GM12878 (cell line): ENCODE results near the gene MAP3K7CL. TPM values are rescaled to one million over a fixed set of nuclear protein-coding genes. Genes with fewer than 3 reads are reported as not detected.

Source experiments
- CTCF ChIP-seq, 3 experiments: IDR thresholded peaks in 2 of 3; conservative IDR thresholded peaks in 1 of 3; 2 replicates each; pipeline ENCODE4 v1.5.1; 2011; ENCODE audit warnings: low read depth in 3 of 3, low read length in 3 of 3, mild to moderate bottlenecking in 3 of 3, control low read depth in 2 of 3, moderate library complexity in 2 of 3, inconsistent platforms in 1 of 3, mixed read lengths in 1 of 3; ENCODE audit not compliant: control insufficient read depth in 2 of 3, insufficient read depth in 1 of 3; ENCODE audit errors: extremely low read depth in 1 of 3
- ETV6 ChIP-seq, 2 experiments: fragments of 450-650 bp in 1 of 2; IDR thresholded peaks in 1 of 2; conservative IDR thresholded peaks in 1 of 2; 2 replicates each; pipeline ENCODE4 v1.6.1; 2014; ENCODE audit warnings: antibody characterized with exemption in 1 of 2, borderline replicate concordance in 1 of 2, low read depth in 1 of 2, mild to moderate bottlenecking in 1 of 2, moderate library complexity in 1 of 2
- HSF1 ChIP-seq: fragments of 150-350 bp; IDR thresholded peaks from 2 replicates; pipeline ENCODE4 v1.6.1; 2014; ENCODE audit warnings: mild to moderate bottlenecking, low read depth, low read length
- IRF5 ChIP-seq: fragments of 450-650 bp; IDR thresholded peaks from 2 replicates; pipeline ENCODE4 v1.6.1; 2017; ENCODE audit warnings: borderline replicate concordance
- JUNB ChIP-seq: IDR thresholded peaks from 2 replicates; pipeline ENCODE4 v1.6.1; 2016; ENCODE audit warnings: antibody characterized with exemption, mild to moderate bottlenecking
- JUND ChIP-seq: IDR thresholded peaks from 2 replicates; pipeline ENCODE4 v1.6.1; 2012; ENCODE audit warnings: low read depth, mild to moderate bottlenecking, low read length, improper control_type of control experiment, moderate library complexity
- MYC ChIP-seq: IDR thresholded peaks from 2 replicates; pipeline ENCODE4 v1.6.1; 2011; ENCODE audit warnings: mild to moderate bottlenecking, low read length, moderate library complexity, inconsistent platforms; ENCODE audit not compliant: insufficient read depth, insufficient replicate concordance, insufficient read length, severe bottlenecking
- NFIC ChIP-seq: IDR thresholded peaks from 2 replicates; pipeline ENCODE4 v1.6.1; 2012; ENCODE audit warnings: low read depth, mild to moderate bottlenecking, inconsistent platforms, low read length, moderate library complexity
- NFYA ChIP-seq: IDR thresholded peaks from 2 replicates; pipeline ENCODE4 v1.6.1; 2011; ENCODE audit warnings: low read depth, mild to moderate bottlenecking, low read length, improper control_type of control experiment, borderline replicate concordance
- PBX3 ChIP-seq: IDR thresholded peaks from 2 replicates; pipeline ENCODE4 v1.6.1; 2011; ENCODE audit warnings: mild to moderate bottlenecking, low read depth, low read length, moderate library complexity; ENCODE audit not compliant: insufficient replicate concordance
- PML ChIP-seq: IDR thresholded peaks from 2 replicates; pipeline ENCODE4 v1.6.1; 2012; ENCODE audit warnings: low read length, inconsistent platforms
- POU2F2 ChIP-seq: IDR thresholded peaks from 3 replicates; pipeline ENCODE4 v1.6.1; 2011; ENCODE audit warnings: low read depth, mild to moderate bottlenecking, low read length, borderline replicate concordance
- RELA ChIP-seq: fragments of 450-650 bp; IDR thresholded peaks from 2 replicates; pipeline ENCODE4 v1.8.0; 2014; ENCODE audit warnings: borderline replicate concordance; ENCODE audit not compliant: partially characterized antibody
- SREBF2 ChIP-seq: IDR thresholded peaks from 2 replicates; pipeline ENCODE4 v1.6.1; 2012; ENCODE audit warnings: mild to moderate bottlenecking, low read length
- SRF ChIP-seq, 2 experiments: IDR thresholded peaks; 2 replicates each; pipeline ENCODE4 v1.6.1; 2011; ENCODE audit warnings: low read depth in 2 of 2, low read length in 2 of 2, mild to moderate bottlenecking in 1 of 2, moderate library complexity in 1 of 2
- TARDBP ChIP-seq: IDR thresholded peaks from 2 replicates; pipeline ENCODE4 v1.6.1; 2016; ENCODE audit warnings: borderline replicate concordance
- ZBTB11 ChIP-seq: fragments of 450-650 bp; formaldehyde crosslinking; IDR thresholded peaks from 2 replicates; pipeline ENCODE4 v1.5.0; 2022; ENCODE audit warnings: mild to moderate bottlenecking, missing genetic modification characterization
- ZBTB33 ChIP-seq: fragments of 450-650 bp; IDR thresholded peaks from 2 replicates; pipeline ENCODE4 v1.6.1; 2017; ENCODE audit warnings: mild to moderate bottlenecking
- polyA plus RNA-seq, 11 experiments: library from polyadenylated mRNA; depleted of rRNA in 4 of 11; unstranded in 6 of 11; stranded (reverse) in 5 of 11; fragments of >200 nt; fragmentation: Nextera tagmentation in 4 of 11; fragmentation: Illumina TruSeq in 1 of 11; extraction: Ambion mirVana in 4 of 11; extraction: Trizol in 1 of 11; gene quantifications; 1 replicate in 1 of 11; 2 replicates in 10 of 11; pipeline versions ENCODE4 v1.2.1 to v1.2.3, GENCODE V29; 2011 to 2016; ENCODE audit warnings: inconsistent platforms in 2 of 11, missing spikeins in 2 of 11, low read depth in 1 of 11
- total RNA-seq, 4 experiments: library from RNA; depleted of rRNA in 3 of 4; stranded (reverse); fragments of >200 nt in 3 of 4; fragmentation: Illumina TruSeq in 1 of 4; extraction: Trizol in 1 of 4; gene quantifications; 2 replicates each; pipeline versions ENCODE4 v1.2.1 to v1.2.3, GENCODE V29; 2013 to 2021

The MAP3K7CL gene
- total and polyA plus RNA-seq, 10 of the 15 experiments (the other 5 are each of a cell fraction or from before 2014, with no cell fraction given), result 3.2 to 19.7 (median 6.6) TPM

- TF ChIP-seq ZBTB33 (no peak), RELA (no peak), ETV6 (conservative IDR thresholded peaks at IDR 0.05 in 1 of 2, IDR thresholded peaks at IDR 0.05 in 1 of 2; ENCODE audit: borderline replicate concordance in 1 of 2, low read depth in 1 of 2) (peak in 1 of 2 experiments; percentile 100; a peak in 2 of 4 replicates), SRF (IDR thresholded peaks at IDR 0.05; ENCODE audit: low read depth in 2 of 2, low read length in 2 of 2) (0 out of 4 replicates have a peak, but pooled peaks of 1 of the 2 experiments have one; percentile 22), HSF1 (no peak), PBX3 (no peak), NFYA (no peak), TARDBP (no peak), POU2F2 (no peak), CTCF (IDR thresholded peaks at IDR 0.05 in 2 of 3, conservative IDR thresholded peaks at IDR 0.05 in 1 of 3; ENCODE audit: control insufficient read depth in 2 of 3, extremely low read depth in 1 of 3, insufficient read depth in 1 of 3, low read depth in 3 of 3, low read length in 3 of 3) (no peak), JUNB (peak; percentile 98), NFIC (peak; percentile 96), MYC (no peak), ZBTB11 (CRISPR knock-in tag) (no peak), IRF5 (no peak), SREBF2 (no peak), JUND (no peak), PML (no peak)
Observed at GRCh38 chr21:29224006-29224405, 93.6 kb downstream of the MAP3K7CL start (continued).
